Measurements from ENCODE around the gene GABBR2.

- TF ChIP-seq, protein P1, sequence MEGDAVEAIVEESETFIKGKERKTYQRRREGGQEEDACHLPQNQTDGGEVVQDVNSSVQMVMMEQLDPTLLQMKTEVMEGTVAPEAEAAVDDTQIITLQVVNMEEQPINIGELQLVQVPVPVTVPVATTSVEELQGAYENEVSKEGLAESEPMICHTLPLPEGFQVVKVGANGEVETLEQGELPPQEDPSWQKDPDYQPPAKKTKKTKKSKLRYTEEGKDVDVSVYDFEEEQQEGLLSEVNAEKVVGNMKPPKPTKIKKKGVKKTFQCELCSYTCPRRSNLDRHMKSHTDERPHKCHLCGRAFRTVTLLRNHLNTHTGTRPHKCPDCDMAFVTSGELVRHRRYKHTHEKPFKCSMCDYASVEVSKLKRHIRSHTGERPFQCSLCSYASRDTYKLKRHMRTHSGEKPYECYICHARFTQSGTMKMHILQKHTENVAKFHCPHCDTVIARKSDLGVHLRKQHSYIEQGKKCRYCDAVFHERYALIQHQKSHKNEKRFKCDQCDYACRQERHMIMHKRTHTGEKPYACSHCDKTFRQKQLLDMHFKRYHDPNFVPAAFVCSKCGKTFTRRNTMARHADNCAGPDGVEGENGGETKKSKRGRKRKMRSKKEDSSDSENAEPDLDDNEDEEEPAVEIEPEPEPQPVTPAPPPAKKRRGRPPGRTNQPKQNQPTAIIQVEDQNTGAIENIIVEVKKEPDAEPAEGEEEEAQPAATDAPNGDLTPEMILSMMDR (IDR thresholded peaks at IDR 0.05), result no peak
- no peak for TF ChIP-seq EZH2 (IDR thresholded peaks at IDR 0.05; ENCODE audit: borderline replicate concordance, insufficient read depth, low read depth, low read length, poor library complexity, severe bottlenecking)
Measured at GRCh38 chr9:98241357-98242300, 467.1 kb downstream of the GABBR2 start.

All from B cell (primary cell).